A673 (cell line): ENCODE measurements around the gene LIM2. TPM values are rescaled to one million over a fixed set of nuclear protein-coding genes. Genes with fewer than 3 reads are reported as not detected.

ENCODE experiments used
- BruUV-seq: library from RNA; stranded (reverse); fragments of 400-500 nt; replicated peaks from 2 replicates; lab custom pipeline; 2021; lab: Mats Ljungman, UMichigan
- CTCF ChIA-PET: fragments of 300-600 bp; sonication (Branson Sonifier 250); formaldehyde crosslinking; loops from one replicate; lab custom pipeline; 2022; ENCODE audit warnings: antibody characterized with exemption; lab: Charles Lee
- POLR2A ChIA-PET: fragments of 300-600 bp; sonication (Branson Sonifier 250); formaldehyde crosslinking; loops from one replicate; lab custom pipeline; 2022; ENCODE audit warnings: antibody characterized with exemption; ENCODE audit not compliant: low non-redundant PET; lab: Charles Lee
- DNase-seq: peaks from one replicate; pipeline ENCODE4 v3.0.0-alpha.2; 2015; ENCODE audit warnings: low spot score
- H3K27ac ChIP-seq: fragments of 200-600 bp; sonication (generic); 2 replicates; pipeline ENCODE4 v1.5.1; 2016; ENCODE audit warnings: mixed run types, low read depth, mild to moderate bottlenecking, mixed read lengths, antibody characterized with exemption, low read length; ENCODE audit not compliant: poor library complexity, severe bottlenecking
- H3K27me3 ChIP-seq: fragments of 200-600 bp; sonication (generic); replicated peaks from 2 replicates; pipeline ENCODE4 v1.6.1; 2017; ENCODE audit warnings: mixed run types, low read depth, mild to moderate bottlenecking, mixed read lengths, antibody characterized with exemption, low read length; ENCODE audit not compliant: insufficient read depth, poor library complexity
- H3K36me3 ChIP-seq: fragments of 200-600 bp; sonication (generic); 2 replicates; pipeline ENCODE4 v1.6.1; 2016; ENCODE audit warnings: mixed run types, mild to moderate bottlenecking, mixed read lengths, antibody characterized with exemption, low read length; ENCODE audit not compliant: insufficient read depth, poor library complexity, severe bottlenecking
- H3K4me1 ChIP-seq: fragments of 200-600 bp; sonication (generic); 2 replicates; pipeline ENCODE4 v1.6.1; 2017; ENCODE audit warnings: mixed run types, mild to moderate bottlenecking, mixed read lengths, antibody characterized with exemption, low read length; ENCODE audit not compliant: insufficient read depth, poor library complexity, severe bottlenecking
- H3K4me3 ChIP-seq: fragments of 200-600 bp; sonication (generic); 2 replicates; pipeline ENCODE4 v1.5.1; 2016; ENCODE audit warnings: low read depth, mixed run types, mild to moderate bottlenecking, mixed read lengths, low read length; ENCODE audit not compliant: poor library complexity, severe bottlenecking
- H3K9me3 ChIP-seq: fragments of 200-600 bp; sonication (generic); 2 replicates; pipeline ENCODE4 v1.6.1; 2016; ENCODE audit warnings: mixed run types, low read depth, mild to moderate bottlenecking, mixed read lengths, antibody characterized with exemption, low read length; ENCODE audit not compliant: poor library complexity, severe bottlenecking
- EZH2 ChIP-seq: fragments of 200-600 bp; sonication (generic); IDR thresholded peaks from 2 replicates; pipeline ENCODE4 v1.6.1; 2017; ENCODE audit warnings: borderline replicate concordance, low read depth, mild to moderate bottlenecking, mixed read lengths, antibody characterized with exemption, low read length; ENCODE audit not compliant: poor library complexity, severe bottlenecking
- intact Hi-C: fragments of 100-400 bp; cut with micrococcal nuclease; formaldehyde crosslinking; loops from one replicate; pipeline ENCODE4 v1.10.0; 2022; ENCODE audit not compliant: unreplicated experiment
- total RNA-seq: library from RNA; stranded (reverse); gene quantifications from 2 replicates; pipeline ENCODE4 v1.2.3, GENCODE V29; 2021
- TF ChIP-seq, protein P1 (sequence below): fragments of 300-800, 200-600 bp; sonication (generic); conservative IDR thresholded peaks from 2 replicates; pipeline ENCODE4 v1.5.1; 2017; ENCODE audit warnings: low read depth, mild to moderate bottlenecking, antibody characterized with exemption, low read length, moderate library complexity, mixed read lengths

Gene LIM2
- total RNA-seq, 1 experiment from 2014 or later, result not detected

DNA sequence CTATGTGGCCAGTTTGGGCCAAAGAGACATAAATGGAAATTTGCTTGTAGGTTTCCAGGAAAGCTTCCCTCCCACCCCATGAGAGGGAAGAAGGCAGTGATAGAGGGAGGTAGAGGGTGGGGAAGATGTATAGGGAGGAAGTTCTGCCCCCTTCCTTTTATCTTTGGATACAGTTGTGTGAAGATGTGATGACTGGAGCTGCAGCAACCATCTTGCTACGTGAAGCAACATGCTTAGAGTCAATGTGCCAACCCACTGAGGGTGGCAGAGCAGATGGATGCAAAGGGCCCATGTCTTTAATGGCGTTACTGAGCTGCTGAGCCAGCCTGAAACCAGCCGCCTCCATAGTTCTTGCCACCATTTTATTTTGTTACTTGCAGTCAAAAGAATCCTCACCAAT, 56.6 kb downstream of the LIM2 start:
- TF ChIP-seq EZH2, result no peak
- intact Hi-C loops, result loop anchor here (10.0 kb wide), 1 partner anchor 334 kb away; no protein-coding TSS in a partner anchor
- Histone ChIP-seq H3K27me3 (peaks cover 8% of the 10 kb centered on the region), H3K27ac (no peak overlapping the region), H3K9me3 (no peaks in the 10 kb centered on the region), H3K36me3 (no peaks in the 10 kb centered on the region), H3K4me1 (no peaks in the 10 kb centered on the region), H3K4me3 (no peak overlapping the region)
- ChIA-PET POLR2A (no interaction called here), CTCF (no interaction called here)
- DNase-seq, result no peak
- BruUV-seq, result no TSS peak

DNA sequence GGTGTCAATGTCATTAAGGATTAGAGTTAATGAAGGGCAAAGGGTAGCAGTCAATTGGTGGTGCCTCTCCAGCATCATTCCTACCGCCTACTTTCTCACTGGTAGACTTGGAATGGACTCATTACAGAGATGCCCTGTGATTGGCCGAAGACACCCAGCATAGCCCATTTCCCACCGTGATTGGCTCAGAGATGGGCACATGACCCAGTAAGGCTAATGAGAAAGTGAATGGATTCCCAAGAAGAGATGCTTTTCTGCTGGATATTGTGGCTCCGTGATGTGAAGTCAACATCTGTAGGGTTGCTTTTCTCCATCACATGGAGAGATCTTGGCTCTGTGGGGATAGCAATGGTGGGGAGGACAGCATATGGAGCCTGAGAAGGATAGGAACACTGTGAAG, 57.4 kb downstream of the LIM2 start:
- H3K27ac ChIP-seq, result no peak overlapping the region
- H3K4me1 ChIP-seq, result no peaks in the 10 kb centered on the region
- no peak overlapping the region for H3K4me3 ChIP-seq
- DNase-seq, result no peak
- intact Hi-C loops, result loop anchor here (10.0 kb wide), 1 partner anchor 334 kb away; no protein-coding TSS in a partner anchor
- ChIA-PET CTCF (no interaction called here), POLR2A (no interaction called here)
- no peaks in the 10 kb centered on the region for H3K36me3 ChIP-seq
- no TSS peak for BruUV-seq
- no peaks in the 10 kb centered on the region for H3K9me3 ChIP-seq
- TF ChIP-seq, protein P1, sequence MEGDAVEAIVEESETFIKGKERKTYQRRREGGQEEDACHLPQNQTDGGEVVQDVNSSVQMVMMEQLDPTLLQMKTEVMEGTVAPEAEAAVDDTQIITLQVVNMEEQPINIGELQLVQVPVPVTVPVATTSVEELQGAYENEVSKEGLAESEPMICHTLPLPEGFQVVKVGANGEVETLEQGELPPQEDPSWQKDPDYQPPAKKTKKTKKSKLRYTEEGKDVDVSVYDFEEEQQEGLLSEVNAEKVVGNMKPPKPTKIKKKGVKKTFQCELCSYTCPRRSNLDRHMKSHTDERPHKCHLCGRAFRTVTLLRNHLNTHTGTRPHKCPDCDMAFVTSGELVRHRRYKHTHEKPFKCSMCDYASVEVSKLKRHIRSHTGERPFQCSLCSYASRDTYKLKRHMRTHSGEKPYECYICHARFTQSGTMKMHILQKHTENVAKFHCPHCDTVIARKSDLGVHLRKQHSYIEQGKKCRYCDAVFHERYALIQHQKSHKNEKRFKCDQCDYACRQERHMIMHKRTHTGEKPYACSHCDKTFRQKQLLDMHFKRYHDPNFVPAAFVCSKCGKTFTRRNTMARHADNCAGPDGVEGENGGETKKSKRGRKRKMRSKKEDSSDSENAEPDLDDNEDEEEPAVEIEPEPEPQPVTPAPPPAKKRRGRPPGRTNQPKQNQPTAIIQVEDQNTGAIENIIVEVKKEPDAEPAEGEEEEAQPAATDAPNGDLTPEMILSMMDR, result no peak
- TF ChIP-seq EZH2, result no peak
- peaks cover 8% of the 10 kb centered on the region for H3K27me3 ChIP-seq

Other genes starting within 250 kb of the LIM2 start
- not detected in 2 replicates for gene SIGLEC7, start 245.7 kb downstream of the LIM2 start, total RNA-seq
- not detected in 2 replicates for gene CD33, start 162.9 kb downstream of the LIM2 start, total RNA-seq
- not detected in 2 replicates for gene SIGLECL1, start 136.9 kb downstream of the LIM2 start, total RNA-seq
- 0.39 and 0.94 TPM in 2 replicates for gene IGLON5, start 76.3 kb downstream of the LIM2 start, total RNA-seq
- gene VSIG10L, start 45.8 kb downstream of the LIM2 start, total RNA-seq, result 0.69 and 0.94 TPM in 2 replicates
- 52.6 and 60.6 TPM in 2 replicates for gene ETFB, start 21.6 kb downstream of the LIM2 start, total RNA-seq
- gene CLDND2, start 19.0 kb downstream of the LIM2 start, total RNA-seq, result not detected in 2 replicates
- not detected in 2 replicates for gene NKG7, start 15.3 kb downstream of the LIM2 start, total RNA-seq
- gene C19orf84, start 2.6 kb upstream of the LIM2 start, total RNA-seq, result not detected in 2 replicates
- gene SIGLEC10, start 29.7 kb upstream of the LIM2 start, total RNA-seq, result not detected in 2 replicates
- gene SIGLEC8, start 70.5 kb upstream of the LIM2 start, total RNA-seq, result not detected in 2 replicates
- gene CEACAM18, start 90.6 kb upstream of the LIM2 start, total RNA-seq, result not detected in 2 replicates
- not detected in 2 replicates for gene SIGLEC12, start 113.8 kb upstream of the LIM2 start, total RNA-seq
- not detected in 2 replicates for gene SIGLEC6, start 143.7 kb upstream of the LIM2 start, total RNA-seq
- gene ZNF175, start 183.3 kb upstream of the LIM2 start, total RNA-seq, result 10.4 and 15.1 TPM in 2 replicates
- not detected in 2 replicates for gene SIGLEC5, start 242.4 kb upstream of the LIM2 start, total RNA-seq